NCI-H2081 (cell line): ENCODE measurements around the gene TMEM222.

Experiments used
- DNase-seq, 2 experiments: peaks; one replicate each; lab custom pipeline; 2025; lab: John Stamatoyannopoulos, UW

The TMEM222 gene

DNA sequence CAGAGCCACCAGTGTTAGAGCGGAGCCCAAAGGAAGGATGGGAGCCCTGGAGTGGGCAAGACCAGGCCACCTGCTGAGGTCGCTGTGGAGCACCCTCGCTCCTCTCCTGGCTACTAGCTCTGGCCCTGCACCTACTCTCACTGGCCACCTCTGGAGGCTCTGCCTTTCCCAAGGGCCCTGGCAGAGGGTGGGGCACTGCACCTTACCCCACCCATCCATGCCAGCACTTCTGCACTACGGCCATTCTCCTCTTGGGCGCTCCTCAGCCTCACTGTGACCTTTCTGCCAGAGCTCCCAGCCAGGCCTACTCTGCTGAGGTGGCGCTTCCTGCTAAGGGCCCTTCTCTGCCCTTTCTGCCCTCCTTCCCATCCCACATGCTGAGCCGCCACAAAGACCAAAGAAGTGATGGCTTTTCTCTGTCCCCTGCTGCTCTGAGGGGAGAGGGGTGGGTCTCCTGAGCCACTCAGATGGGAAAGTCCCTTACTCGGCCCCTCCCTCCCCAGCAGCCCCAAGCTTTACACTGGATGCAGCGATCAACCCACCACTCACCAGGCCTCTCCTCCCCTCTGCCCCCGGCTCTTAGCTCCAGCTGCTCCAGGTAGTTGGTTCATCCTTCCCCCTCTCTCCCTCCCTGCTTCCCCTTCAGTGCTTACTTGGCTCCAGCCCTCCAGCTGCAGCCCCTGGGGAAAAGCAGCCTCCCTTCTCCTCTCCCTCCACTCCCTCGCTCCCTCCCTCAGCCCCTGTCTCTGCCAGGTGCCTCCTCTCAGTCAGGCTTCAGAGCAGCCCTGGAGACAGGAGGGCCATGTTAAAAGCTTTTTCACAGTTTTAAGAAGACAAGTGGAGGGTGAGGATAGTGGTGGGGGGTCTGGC, 14.8 kb upstream of the TMEM222 start:
- peak in 1 of 2 experiments; percentile 34 for DNase-seq

DNA sequence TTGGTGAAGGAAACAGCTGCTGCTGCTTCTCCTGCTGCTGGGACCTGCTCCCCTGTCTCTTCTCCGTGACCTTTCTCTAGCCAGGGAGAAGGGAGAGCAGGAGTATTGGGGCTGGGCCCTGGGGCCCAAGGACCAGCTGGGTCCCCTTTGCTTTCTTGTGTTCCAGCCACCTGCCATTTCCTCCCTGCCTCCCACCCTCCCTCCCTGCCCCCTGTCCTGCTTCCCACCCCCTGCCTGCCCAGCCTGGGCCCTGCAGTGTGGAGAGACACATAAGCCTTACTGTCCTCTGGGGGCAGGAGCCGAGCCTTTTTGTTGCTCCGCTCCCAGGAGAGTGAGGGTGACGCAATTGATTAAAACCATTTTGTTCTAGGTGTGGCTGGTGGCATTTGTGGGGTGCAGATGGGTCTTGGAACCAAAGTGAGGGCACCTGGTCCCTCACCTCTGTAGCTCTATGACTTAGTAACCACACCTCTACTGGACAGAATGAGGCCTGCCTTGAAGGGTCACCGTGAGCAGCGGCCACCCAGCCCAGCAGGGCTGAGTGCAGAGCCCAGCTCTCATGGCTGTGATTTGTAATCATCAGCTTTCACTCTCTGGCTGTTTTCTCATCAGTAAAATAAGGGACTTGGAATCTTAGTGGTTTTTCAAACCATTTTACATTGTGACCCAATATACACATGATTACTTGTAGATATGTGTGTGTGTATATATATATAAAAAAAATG, 13.9 kb upstream of the TMEM222 start:
- DNase-seq, result no peak

- DNase-seq, result no peak
These were observed 7.8 kb upstream of the TMEM222 start for GRCh38 chr1:27314169-27314568.

GRCh38 chr1:27314737-27315136, 7.2 kb upstream of the TMEM222 start:
- no peak for DNase-seq

GRCh38 chr1:27316860-27317259, 5.1 kb upstream of the TMEM222 start:
- DNase-seq, result no peak

- no peak for DNase-seq
These were observed 3.8 kb upstream of the TMEM222 start for GRCh38 chr1:27318136-27318535.

- DNase-seq, result no peak
These were observed 3.4 kb upstream of the TMEM222 start for GRCh38 chr1:27318596-27318995.

GRCh38 chr1:27322569-27323240, 742 bp downstream of the TMEM222 start:
- no peak for DNase-seq

GRCh38 chr1:27325286-27325685, 3.3 kb downstream of the TMEM222 start:
- no peak for DNase-seq

DNA sequence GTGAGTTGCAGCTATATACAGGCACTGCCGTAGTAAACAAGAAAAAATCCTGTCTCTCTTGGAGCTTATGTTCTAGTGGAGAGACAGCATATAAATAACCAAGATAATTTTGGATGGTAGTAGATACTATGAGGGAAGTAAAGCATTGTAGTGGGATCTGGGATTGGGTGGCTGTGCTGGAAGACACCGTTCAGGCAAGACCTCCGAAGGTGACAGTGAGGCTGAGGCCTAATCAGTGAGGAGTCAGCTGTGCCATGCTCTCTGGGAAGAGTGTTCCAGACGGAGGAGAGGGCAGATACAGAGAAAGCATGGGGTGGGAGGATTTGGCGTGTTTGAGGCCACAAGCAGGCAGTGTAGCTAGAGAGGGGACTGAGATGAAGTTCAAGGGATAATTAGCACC, 6.0 kb downstream of the TMEM222 start:
- no peak for DNase-seq

DNA sequence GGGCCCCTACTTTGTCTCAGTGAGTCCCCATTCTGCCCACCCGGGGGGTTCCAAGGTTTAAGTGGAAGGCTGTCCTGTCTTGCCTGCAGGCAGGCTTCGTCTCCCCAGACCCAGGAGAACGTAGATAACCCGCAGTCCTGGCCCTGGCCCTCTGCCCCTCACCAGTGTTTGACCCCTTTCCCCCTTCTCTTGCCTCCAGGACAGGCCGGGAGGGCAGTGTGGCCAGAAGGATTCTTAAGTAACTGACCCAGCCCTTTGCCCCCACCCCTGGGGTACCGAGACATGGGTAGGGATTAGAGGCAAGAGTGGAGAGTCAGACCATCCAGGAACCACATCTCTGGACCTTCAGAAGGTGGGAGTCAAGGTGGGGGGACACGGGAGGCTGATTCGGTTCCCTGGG, 8.8 kb downstream of the TMEM222 start:
- no peak for DNase-seq

DNA sequence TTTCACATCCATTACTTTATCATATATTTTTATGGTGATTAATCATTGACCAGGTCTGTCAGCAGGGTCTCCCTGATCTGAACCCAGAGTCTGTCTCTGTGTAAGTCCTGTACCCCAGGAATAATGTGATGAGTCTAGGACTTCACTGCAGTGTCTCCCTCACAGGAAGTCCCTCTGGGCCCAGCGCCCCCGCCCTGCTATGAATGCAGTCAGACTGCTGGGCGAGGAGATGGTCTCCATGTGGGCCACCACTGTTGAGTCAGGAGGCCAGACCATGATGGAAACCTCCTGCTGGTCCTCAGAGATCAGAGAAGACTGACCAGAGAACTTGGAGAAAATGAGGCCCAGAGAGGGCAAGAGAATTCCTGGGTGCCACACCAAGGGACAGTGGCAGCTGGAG, 9.5 kb downstream of the TMEM222 start:
- no peak for DNase-seq

GRCh38 chr1:27331922-27332321, 10.0 kb downstream of the TMEM222 start:
- no peak for DNase-seq

GRCh38 chr1:27332536-27333281, 10.7 kb downstream of the TMEM222 start:
- peak; percentile 9 to 15 for DNase-seq

GRCh38 chr1:27333717-27334279, 11.8 kb downstream of the TMEM222 start:
- no peak for DNase-seq

DNA sequence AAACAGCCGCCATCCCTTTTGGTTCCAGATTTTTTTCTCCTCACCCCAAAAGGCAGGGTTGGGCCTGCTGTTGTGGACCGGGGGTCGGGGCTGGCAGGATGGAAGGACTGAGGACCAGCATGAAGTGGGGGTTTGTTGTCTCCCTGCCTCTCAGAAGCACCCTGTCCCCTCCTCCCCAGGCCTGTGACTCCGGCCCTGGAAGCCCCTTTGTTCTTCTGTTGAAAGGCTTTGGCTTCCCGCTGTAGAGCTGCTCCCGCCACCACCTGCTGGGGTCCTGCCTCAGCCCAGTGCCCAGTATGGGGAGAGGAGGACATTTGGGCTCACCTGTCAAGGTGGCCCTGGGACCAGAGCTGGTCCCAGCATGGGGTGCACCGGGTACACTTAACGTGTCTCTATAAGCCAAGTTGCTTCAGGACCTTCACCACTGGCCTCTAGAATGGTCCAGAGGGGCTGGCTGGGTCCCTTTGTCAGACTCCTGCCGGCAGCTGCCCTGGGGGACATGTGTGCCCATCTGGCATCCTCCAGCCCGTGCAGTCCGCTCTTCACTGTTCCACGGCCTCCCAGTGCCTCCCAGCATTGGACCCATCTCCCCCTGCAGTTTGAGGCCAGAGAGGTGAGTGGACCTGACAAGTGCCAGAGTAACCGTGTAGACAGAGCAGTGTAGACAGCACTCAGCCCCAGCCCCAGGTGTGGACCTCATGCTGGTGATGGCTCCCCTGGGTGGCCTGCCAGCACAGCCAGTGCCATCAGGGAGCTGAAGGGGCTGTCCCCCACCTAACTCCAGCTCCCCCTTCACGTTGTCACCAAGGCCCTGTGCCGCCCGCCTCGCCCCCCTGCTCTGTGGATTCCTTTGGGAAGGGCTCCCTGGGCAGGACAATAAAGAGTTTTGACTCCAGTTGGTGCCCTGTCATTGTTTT, 13.8 kb downstream of the TMEM222 start:
- DNase-seq, result no peak

DNA sequence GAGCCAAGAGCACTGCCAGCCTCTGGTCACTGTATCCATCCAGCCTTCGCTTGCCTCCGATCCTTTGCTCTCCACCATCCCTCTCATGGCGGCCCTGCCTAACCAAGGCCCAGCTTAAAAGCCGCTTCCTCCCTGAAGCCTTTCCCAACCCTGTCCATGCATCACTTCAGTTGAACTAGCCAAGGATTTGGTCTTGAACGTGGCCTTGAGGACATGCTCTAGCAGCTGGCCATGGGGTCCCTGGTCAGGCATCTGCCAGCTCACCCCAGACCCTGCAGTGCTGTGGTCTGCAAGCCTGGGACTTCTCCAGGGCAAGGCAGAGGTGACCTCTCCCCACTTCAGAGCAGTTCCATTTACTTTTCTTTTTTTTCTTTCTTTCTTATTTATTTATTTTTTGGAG, 14.8 kb downstream of the TMEM222 start:
- DNase-seq, result no peak

DNA sequence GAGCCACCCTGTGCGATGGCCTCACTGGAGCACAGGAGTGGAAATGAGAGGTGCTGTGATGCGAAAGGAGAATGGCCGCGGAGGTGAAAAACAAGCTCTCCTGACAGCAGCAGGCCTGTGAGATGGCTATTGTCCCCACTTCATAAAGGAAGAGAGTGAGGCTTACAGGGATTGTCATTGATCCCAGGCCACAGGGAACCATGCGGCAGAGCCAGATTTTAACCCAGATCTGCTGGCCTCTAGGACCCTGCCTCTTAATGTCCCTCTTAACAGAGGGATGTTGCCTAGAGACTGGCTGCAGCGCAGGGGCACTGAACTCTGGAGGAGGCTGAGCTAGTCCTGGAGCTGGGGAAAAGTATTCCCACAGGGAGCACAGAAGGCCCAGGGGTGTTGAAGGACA, 16.8 kb downstream of the TMEM222 start:
- no peak for DNase-seq

DNA sequence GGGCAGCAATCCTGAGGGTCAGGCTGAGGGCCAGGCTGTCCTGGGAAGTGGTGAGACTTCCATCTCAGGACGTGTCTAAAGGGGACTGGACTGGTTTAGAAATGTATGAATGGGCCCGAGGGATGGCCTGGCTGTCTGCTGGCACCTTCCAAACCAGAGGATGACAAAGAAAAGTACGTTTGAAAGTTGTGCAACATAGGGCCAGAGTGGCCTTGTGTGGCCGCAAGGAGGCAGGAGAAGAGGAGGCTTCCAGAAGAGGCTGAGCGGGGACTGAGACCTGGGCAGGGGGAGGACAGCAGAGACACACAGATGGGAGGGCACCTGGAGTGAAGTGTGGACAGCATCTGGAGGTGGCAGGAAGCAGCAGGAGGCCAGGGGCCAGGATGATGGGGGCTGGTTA, 17.2 kb downstream of the TMEM222 start:
- DNase-seq, result no peak

DNA sequence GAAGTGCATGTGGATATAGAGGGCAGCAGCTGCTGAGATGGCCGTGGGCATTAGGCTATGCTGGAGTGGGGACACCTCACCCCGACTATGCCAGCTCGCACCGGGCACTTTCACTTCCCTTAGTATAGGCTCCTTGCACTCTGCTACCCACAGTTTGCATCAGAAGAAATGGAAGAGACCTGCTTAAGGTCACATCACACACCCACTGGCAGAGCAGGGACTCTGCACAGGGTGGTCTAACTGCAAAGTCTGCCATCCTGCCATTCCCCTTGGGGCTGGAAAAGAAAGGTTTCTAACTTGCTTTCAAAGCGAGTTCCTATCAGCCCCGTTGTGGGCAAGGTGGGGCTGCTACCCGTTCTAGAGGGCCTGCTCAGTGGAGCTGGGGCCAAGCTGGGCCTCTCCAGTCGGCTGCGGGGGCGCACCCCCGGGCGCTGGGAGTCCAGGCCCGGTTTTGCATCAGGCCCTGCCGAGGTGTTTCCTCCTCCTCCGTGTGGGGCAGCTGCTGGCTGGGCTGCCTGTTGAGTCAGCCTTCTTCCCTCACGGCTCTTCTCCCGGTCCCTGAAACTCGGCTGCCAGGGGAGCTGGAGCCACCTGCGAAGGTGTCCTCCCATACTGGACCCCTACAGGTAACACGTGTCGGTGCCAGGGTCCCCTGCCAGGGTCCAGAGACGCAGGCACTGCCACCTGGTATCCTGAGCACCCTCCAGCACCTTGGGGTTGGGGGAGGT, 19.7 kb downstream of the TMEM222 start, which contains the start of gene SYTL1:
Gene SYTL1, plus strand, starts transcription at position 498 of the 728 bp plus-strand sequence. CDS start 3,313 bp downstream, outside the sequence.
- peak; percentile 12 to 72 for DNase-seq
